ENCODE data around the gene TMEM89. TPM values are rescaled to one million over a fixed set of nuclear protein-coding genes. Genes with fewer than 3 reads are reported as not detected.
A peak's percentile ranks its signal among the peaks of the same experiment; 100 is the strongest.

The TMEM89 gene
- total RNA-seq, 2 donors from 2014 or later, result 1.0 to 1.1 TPM

GRCh38 chr3:48595075-48595525 lies 26.5 kb downstream of the TMEM89 start, which contains the start of gene COL7A1:
COL7A1 (minus strand) TSS chr3:48595329; CDS start chr3:48595159, 170 bp downstream.
- H3K36me3 Mint-ChIP-seq (ENCODE audit: low read depth), result peaks cover 16% of the 10 kb centered on the region
- peaks cover 10% of the 10 kb centered on the region for H3K4me1 Mint-ChIP-seq
- H3K27ac Mint-ChIP-seq, result peak within 1 kb of the TSS; percentile 4
- peaks cover 23% of the 10 kb centered on the region for H3K27me3 Mint-ChIP-seq
- no peak for ATAC-seq (replicated peaks)
- no peaks in the 10 kb centered on the region for H3K9me3 Mint-ChIP-seq
- H3K4me3 Mint-ChIP-seq, result no peak within 1 kb of the TSS

GRCh38 chr3:48594417-48595049 lies 27.0 kb downstream of the TMEM89 start:
- no peak for ATAC-seq (replicated peaks)
- H3K36me3 Mint-ChIP-seq (ENCODE audit: low read depth), result peaks cover 10% of the 10 kb centered on the region
- H3K4me1 Mint-ChIP-seq, result peaks cover 10% of the 10 kb centered on the region
- H3K4me3 Mint-ChIP-seq, result no peak overlapping the region
- no peak overlapping the region for H3K27ac Mint-ChIP-seq
- no peaks in the 10 kb centered on the region for H3K9me3 Mint-ChIP-seq
- H3K27me3 Mint-ChIP-seq, result peaks cover 28% of the 10 kb centered on the region

GRCh38 chr3:48593337-48593736 lies 28.2 kb downstream of the TMEM89 start:
- Mint-ChIP-seq H3K36me3 (ENCODE audit: low read depth) (no peaks in the 10 kb centered on the region), H3K4me1 (peaks cover 10% of the 10 kb centered on the region), H3K4me3 (no peak overlapping the region), H3K27ac (no peak overlapping the region), H3K9me3 (no peaks in the 10 kb centered on the region), H3K27me3 (peaks cover 37% of the 10 kb centered on the region)
- no peak for ATAC-seq (replicated peaks)

GRCh38 chr3:48592519-48593087 lies 29.0 kb downstream of the TMEM89 start:
- H3K4me3 Mint-ChIP-seq, result no peak overlapping the region
- H3K36me3 Mint-ChIP-seq (ENCODE audit: low read depth), result no peaks in the 10 kb centered on the region
- peaks cover 37% of the 10 kb centered on the region for H3K27me3 Mint-ChIP-seq
- H3K9me3 Mint-ChIP-seq, result no peaks in the 10 kb centered on the region
- no peak for ATAC-seq (replicated peaks)
- no peak overlapping the region for H3K27ac Mint-ChIP-seq
- H3K4me1 Mint-ChIP-seq, result peaks cover 10% of the 10 kb centered on the region

GRCh38 chr3:48591886-48592518 lies 29.6 kb downstream of the TMEM89 start:
- H3K27ac Mint-ChIP-seq, result no peak overlapping the region
- H3K9me3 Mint-ChIP-seq, result no peaks in the 10 kb centered on the region
- H3K27me3 Mint-ChIP-seq, result peaks cover 37% of the 10 kb centered on the region
- ATAC-seq (replicated peaks), result no peak
- H3K4me3 Mint-ChIP-seq, result no peak overlapping the region
- H3K4me1 Mint-ChIP-seq, result peaks cover 10% of the 10 kb centered on the region
- no peaks in the 10 kb centered on the region for H3K36me3 Mint-ChIP-seq (ENCODE audit: low read depth)

GRCh38 chr3:48591436-48591835 lies 30.1 kb downstream of the TMEM89 start:
- Mint-ChIP-seq H3K4me3 (no peak overlapping the region), H3K27ac (no peak overlapping the region), H3K36me3 (ENCODE audit: low read depth) (no peaks in the 10 kb centered on the region), H3K4me1 (peaks cover 10% of the 10 kb centered on the region), H3K27me3 (peaks cover 39% of the 10 kb centered on the region), H3K9me3 (no peaks in the 10 kb centered on the region)
- no peak for ATAC-seq (replicated peaks)

- no peak for ATAC-seq (replicated peaks)
- Mint-ChIP-seq H3K27me3 (peaks cover 30% of the 10 kb centered on the region), H3K27ac (no peak overlapping the region), H3K4me1 (peaks cover 6% of the 10 kb centered on the region), H3K9me3 (no peaks in the 10 kb centered on the region), H3K36me3 (ENCODE audit: low read depth) (no peaks in the 10 kb centered on the region), H3K4me3 (no peak overlapping the region)
Observed at GRCh38 chr3:48588230-48588629, 33.3 kb downstream of the TMEM89 start.

GRCh38 chr3:48587686-48588085 lies 33.9 kb downstream of the TMEM89 start:
- Mint-ChIP-seq H3K4me1 (peaks cover 6% of the 10 kb centered on the region), H3K4me3 (no peak overlapping the region), H3K36me3 (ENCODE audit: low read depth) (no peaks in the 10 kb centered on the region), H3K9me3 (no peaks in the 10 kb centered on the region), H3K27ac (no peak overlapping the region), H3K27me3 (peaks cover 27% of the 10 kb centered on the region)
- ATAC-seq (replicated peaks), result no peak

- H3K9me3 Mint-ChIP-seq, result no peaks in the 10 kb centered on the region
- no peak overlapping the region for H3K4me3 Mint-ChIP-seq
- no peaks in the 10 kb centered on the region for H3K4me1 Mint-ChIP-seq
- no peaks in the 10 kb centered on the region for H3K36me3 Mint-ChIP-seq (ENCODE audit: low read depth)
- no peak for ATAC-seq (replicated peaks)
- H3K27ac Mint-ChIP-seq, result peak overlapping the region; percentile 20
- H3K27me3 Mint-ChIP-seq, result peaks cover 18% of the 10 kb centered on the region
Observed at GRCh38 chr3:48585411-48585810, 36.2 kb downstream of the TMEM89 start.

GRCh38 chr3:48584836-48585235 lies 36.7 kb downstream of the TMEM89 start:
- no peak overlapping the region for H3K4me3 Mint-ChIP-seq
- H3K9me3 Mint-ChIP-seq, result no peaks in the 10 kb centered on the region
- peaks cover 16% of the 10 kb centered on the region for H3K27me3 Mint-ChIP-seq
- no peaks in the 10 kb centered on the region for H3K36me3 Mint-ChIP-seq (ENCODE audit: low read depth)
- H3K27ac Mint-ChIP-seq, result no peak overlapping the region
- no peak for ATAC-seq (replicated peaks)
- no peaks in the 10 kb centered on the region for H3K4me1 Mint-ChIP-seq

GRCh38 chr3:48581621-48582481 lies 39.7 kb downstream of the TMEM89 start:
- no peak overlapping the region for H3K4me3 Mint-ChIP-seq
- no peak for ATAC-seq (replicated peaks)
- no peaks in the 10 kb centered on the region for H3K9me3 Mint-ChIP-seq
- peaks cover 3% of the 10 kb centered on the region for H3K27me3 Mint-ChIP-seq
- no peaks in the 10 kb centered on the region for H3K4me1 Mint-ChIP-seq
- H3K36me3 Mint-ChIP-seq (ENCODE audit: low read depth), result no peaks in the 10 kb centered on the region
- peak overlapping the region; percentile 32 for H3K27ac Mint-ChIP-seq

GRCh38 chr3:48576647-48577046 lies 44.9 kb downstream of the TMEM89 start:
- ATAC-seq (replicated peaks), result no peak
- H3K4me1 Mint-ChIP-seq, result no peaks in the 10 kb centered on the region

GRCh38 chr3:48575366-48575765 lies 46.2 kb downstream of the TMEM89 start:
- Mint-ChIP-seq H3K27me3 (no peaks in the 10 kb centered on the region), H3K4me1 (no peaks in the 10 kb centered on the region), H3K4me3 (no peak overlapping the region), H3K9me3 (no peaks in the 10 kb centered on the region), H3K27ac (no peak overlapping the region), H3K36me3 (ENCODE audit: low read depth) (no peaks in the 10 kb centered on the region)
- ATAC-seq (replicated peaks), result no peak

More at GRCh38 chr3:48576647-48577046, 44.9 kb downstream of the TMEM89 start:
- Mint-ChIP-seq H3K36me3 (ENCODE audit: low read depth) (no peaks in the 10 kb centered on the region), H3K27ac (no peak overlapping the region), H3K9me3 (no peaks in the 10 kb centered on the region), H3K4me3 (no peak overlapping the region), H3K27me3 (no peaks in the 10 kb centered on the region)

GRCh38 chr3:48573973-48574585 lies 47.5 kb downstream of the TMEM89 start:
- H3K27ac Mint-ChIP-seq, result no peak overlapping the region
- no peaks in the 10 kb centered on the region for H3K27me3 Mint-ChIP-seq
- no peaks in the 10 kb centered on the region for H3K36me3 Mint-ChIP-seq (ENCODE audit: low read depth)
- no peak overlapping the region for H3K4me3 Mint-ChIP-seq
- no peak for ATAC-seq (replicated peaks)
- no peaks in the 10 kb centered on the region for H3K4me1 Mint-ChIP-seq
- H3K9me3 Mint-ChIP-seq, result no peaks in the 10 kb centered on the region
